ENCODE measurements around the gene RAB3A. TPM values are rescaled to one million over a fixed set of nuclear protein-coding genes. Genes with fewer than 3 reads are reported as not detected.
"Not testable (repeated sequence)": the region's sequence is repeated elsewhere in the genome, so short reads cannot be mapped to it uniquely, and the experiment has no call there.

RAB3A gene
- polyA plus RNA-seq, 6 donors from 2014 or later = 0.21 to 2.8 (median 0.80) TPM

- peak overlapping the region in 2 of 8 donors; percentile 9 to 42 for H3K4me3 Mint-ChIP-seq
- H3K27ac Mint-ChIP-seq = peak overlapping the region in 1 of 6 donors; percentile 40
- H3K4me1 Mint-ChIP-seq = peaks cover 8 to 17% (median 13%) of the 10 kb centered on the region in 3 donors
- peaks cover 0 to 3% of the 10 kb centered on the region in 2 donors for H3K36me3 Mint-ChIP-seq
- no peak for DNase-seq
- peaks cover 23 to 63% (median 59%) of the 10 kb centered on the region in 3 donors for H3K27me3 Mint-ChIP-seq
- ATAC-seq (ENCODE audit: low read depth in 2 of 2) = no peak
- peaks cover 0 to 7% (median 0%) of the 10 kb centered on the region in 7 donors for H3K9me3 Mint-ChIP-seq
These were observed 16.2 kb upstream of the RAB3A start for GRCh38 chr19:18219911-18220631.

- no peak for ATAC-seq (ENCODE audit: low read depth in 2 of 2)
- DNase-seq = no peak
- no peaks in the 10 kb centered on the region for H3K36me3 Mint-ChIP-seq
These were observed 14.8 kb upstream of the RAB3A start for GRCh38 chr19:18218600-18218999.

GRCh38 chr19:18218159-18218558, 14.3 kb upstream of the RAB3A start:
- Mint-ChIP-seq H3K27me3 (peaks cover 11 to 50% (median 45%) of the 10 kb centered on the region in 3 donors), H3K4me3 (no peak overlapping the region), H3K27ac (no peak overlapping the region), H3K4me1 (peaks cover 0 to 4% (median 3%) of the 10 kb centered on the region in 3 donors), H3K9me3 (peaks cover 0 to 5% (median 0%) of the 10 kb centered on the region in 7 donors), H3K36me3 (no peaks in the 10 kb centered on the region)
- ATAC-seq (ENCODE audit: low read depth in 2 of 2) (no peak), DNase-seq (no peak)

More at GRCh38 chr19:18218600-18218999, 14.8 kb upstream of the RAB3A start:
- Mint-ChIP-seq H3K4me1 (peaks cover 0 to 6% (median 3%) of the 10 kb centered on the region in 3 donors), H3K4me3 (no peak overlapping the region), H3K9me3 (peaks cover 0 to 5% (median 0%) of the 10 kb centered on the region in 7 donors), H3K27me3 (peaks cover 14 to 52% (median 49%) of the 10 kb centered on the region in 3 donors), H3K27ac (peak overlapping the region in 1 of 6 donors; percentile 62)

GRCh38 chr19:18216789-18217188, 12.9 kb upstream of the RAB3A start:
- Mint-ChIP-seq H3K9me3 (peaks cover 0 to 3% (median 0%) of the 10 kb centered on the region in 7 donors), H3K4me3 (no peak overlapping the region), H3K4me1 (peaks cover 0 to 4% (median 3%) of the 10 kb centered on the region in 3 donors), H3K27ac (no peak overlapping the region), H3K27me3 (peaks cover 6 to 39% (median 35%) of the 10 kb centered on the region in 3 donors), H3K36me3 (no peaks in the 10 kb centered on the region)
- DNase-seq (no peak), ATAC-seq (ENCODE audit: low read depth in 2 of 2) (no peak)

- H3K27ac Mint-ChIP-seq = peak overlapping the region in 2 of 6 donors; percentile 40 to 62
- no peaks in the 10 kb centered on the region for H3K9me3 Mint-ChIP-seq
- no peak overlapping the region for H3K4me3 Mint-ChIP-seq
- peaks cover 0 to 4% (median 0%) of the 10 kb centered on the region in 3 donors for H3K4me1 Mint-ChIP-seq
- ATAC-seq (ENCODE audit: low read depth in 2 of 2) = no peak
- H3K36me3 Mint-ChIP-seq = no peaks in the 10 kb centered on the region
- H3K27me3 Mint-ChIP-seq = peaks cover 7 to 38% (median 36%) of the 10 kb centered on the region in 3 donors
- no peak for DNase-seq
These were observed 11.1 kb upstream of the RAB3A start for GRCh38 chr19:18214779-18215433.

GRCh38 chr19:18211683-18212082, 7.8 kb upstream of the RAB3A start:
- peaks cover 4 to 28% (median 27%) of the 10 kb centered on the region in 3 donors for H3K27me3 Mint-ChIP-seq
- peaks cover 0 to 4% (median 0%) of the 10 kb centered on the region in 3 donors for H3K4me1 Mint-ChIP-seq
- DNase-seq (no peak), ATAC-seq (ENCODE audit: low read depth in 2 of 2) (no peak)
- no peaks in the 10 kb centered on the region for H3K9me3 Mint-ChIP-seq
- no peak overlapping the region for H3K4me3 Mint-ChIP-seq
- no peaks in the 10 kb centered on the region for H3K36me3 Mint-ChIP-seq
- no peak overlapping the region for H3K27ac Mint-ChIP-seq

- H3K4me1 Mint-ChIP-seq; H3K9me3 Mint-ChIP-seq; DNase-seq; H3K4me3 Mint-ChIP-seq; ATAC-seq (ENCODE audit: low read depth in 2 of 2); H3K36me3 Mint-ChIP-seq: not testable (repeated sequence)
- Mint-ChIP-seq H3K27me3 (peaks cover 4 to 28% (median 21%) of the 10 kb centered on the region in 3 donors), H3K27ac (peak overlapping the region in 1 of 6 donors; percentile 27)
These were observed 6.1 kb upstream of the RAB3A start for GRCh38 chr19:18209912-18210311.

GRCh38 chr19:18208098-18208951, 4.5 kb upstream of the RAB3A start:
- H3K27me3 Mint-ChIP-seq = peaks cover 4 to 23% (median 19%) of the 10 kb centered on the region in 3 donors
- H3K9me3 Mint-ChIP-seq = no peaks in the 10 kb centered on the region
- no peaks in the 10 kb centered on the region for H3K36me3 Mint-ChIP-seq
- H3K27ac Mint-ChIP-seq = peak overlapping the region in 1 of 6 donors; percentile 47
- DNase-seq (peak; percentile 50), ATAC-seq (ENCODE audit: low read depth in 2 of 2) (no peak)
- H3K4me3 Mint-ChIP-seq = peak overlapping the region in 1 of 8 donors; percentile 30
- H3K4me1 Mint-ChIP-seq = peaks cover 7 to 19% (median 13%) of the 10 kb centered on the region in 3 donors

GRCh38 chr19:18206018-18206417, 2.2 kb upstream of the RAB3A start:
- H3K4me1 Mint-ChIP-seq = peaks cover 19 to 35% (median 23%) of the 10 kb centered on the region in 3 donors
- ATAC-seq (ENCODE audit: low read depth in 2 of 2) (no peak), DNase-seq (no peak)
- peak overlapping the region in 1 of 6 donors; percentile 38 for H3K27ac Mint-ChIP-seq
- no peaks in the 10 kb centered on the region for H3K9me3 Mint-ChIP-seq
- peaks cover 4 to 14% (median 12%) of the 10 kb centered on the region in 3 donors for H3K27me3 Mint-ChIP-seq
- H3K4me3 Mint-ChIP-seq = peak overlapping the region in 3 of 8 donors; percentile 15 to 61 (median 41)
- H3K36me3 Mint-ChIP-seq = no peaks in the 10 kb centered on the region

GRCh38 chr19:18205200-18205892, 1.5 kb upstream of the RAB3A start:
- Mint-ChIP-seq H3K36me3 (no peaks in the 10 kb centered on the region), H3K4me3 (peak overlapping the region; percentile 87 to 98 (median 97)), H3K27me3 (peaks cover 1 to 7% (median 6%) of the 10 kb centered on the region in 3 donors), H3K27ac (peak overlapping the region; percentile 95 to 100 (median 99)), H3K4me1 (peaks cover 19 to 35% (median 23%) of the 10 kb centered on the region in 3 donors), H3K9me3 (no peaks in the 10 kb centered on the region)
- peak; percentile 8 for ATAC-seq (ENCODE audit: low read depth in 2 of 2)
- DNase-seq = peak; percentile 63

- H3K27me3 Mint-ChIP-seq = no peaks in the 10 kb centered on the region
- no peaks in the 10 kb centered on the region for H3K36me3 Mint-ChIP-seq
- H3K9me3 Mint-ChIP-seq = no peaks in the 10 kb centered on the region
- DNase-seq (peak; percentile 82), ATAC-seq (ENCODE audit: low read depth in 2 of 2) (peak; percentile 23)
- peaks cover 19 to 35% (median 23%) of the 10 kb centered on the region in 3 donors for H3K4me1 Mint-ChIP-seq
- H3K4me3 Mint-ChIP-seq = peak overlapping the region; percentile 87 to 98 (median 97)
- H3K27ac Mint-ChIP-seq = peak overlapping the region; percentile 95 to 100 (median 99)
These were observed 755 bp upstream of the RAB3A start for GRCh38 chr19:18204394-18205199.

- H3K9me3 Mint-ChIP-seq = no peaks in the 10 kb centered on the region
- peak overlapping the region; percentile 94 to 100 (median 98) for H3K27ac Mint-ChIP-seq
- H3K27me3 Mint-ChIP-seq = no peaks in the 10 kb centered on the region
- H3K4me1 Mint-ChIP-seq = peaks cover 21 to 35% (median 23%) of the 10 kb centered on the region in 3 donors
- peaks cover 0 to 5% of the 10 kb centered on the region in 2 donors for H3K36me3 Mint-ChIP-seq
- ATAC-seq (ENCODE audit: low read depth in 2 of 2) (peak; percentile 13 to 14), DNase-seq (no peak)
- peak overlapping the region; percentile 87 to 98 (median 96) for H3K4me3 Mint-ChIP-seq
These were observed 407 bp downstream of the RAB3A start for GRCh38 chr19:18203408-18203862.
